H1 (cell line): ENCODE measurements around the gene ADAMTS15.

Experiments used
- CHD2 ChIP-seq: IDR thresholded peaks from 2 replicates; pipeline ENCODE4 v1.6.1; 2012; ENCODE audit warnings: low read length, improper control_type of control experiment
- CTCF ChIP-seq, 3 experiments: IDR thresholded peaks; 1 replicate in 2 of 3; 2 replicates in 1 of 3; pipeline versions ENCODE4 v1.5.1 to v1.6.1; 2011; ENCODE audit warnings: low read length in 3 of 3, mild to moderate bottlenecking in 3 of 3, inconsistent platforms in 2 of 3, low read depth in 1 of 3, moderate library complexity in 1 of 3; ENCODE audit not compliant: insufficient read depth in 1 of 3; ENCODE audit errors: control extremely low read depth in 1 of 3
- EP300 ChIP-seq, 2 experiments: IDR thresholded peaks; 1 replicate in 1 of 2; 2 replicates in 1 of 2; pipeline ENCODE4 v1.6.1; 2011 to 2012; ENCODE audit warnings: low read depth in 2 of 2, low read length in 2 of 2, mild to moderate bottlenecking in 2 of 2, borderline replicate concordance in 1 of 2, inconsistent platforms in 1 of 2, moderate library complexity in 1 of 2
- NANOG ChIP-seq: IDR thresholded peaks from 2 replicates; pipeline ENCODE4 v1.6.1; 2011; ENCODE audit warnings: low read length, low read depth, mild to moderate bottlenecking, inconsistent platforms; ENCODE audit not compliant: insufficient read depth, poor library complexity, severe bottlenecking
- RAD21 ChIP-seq, 2 experiments: IDR thresholded peaks in 1 of 2; conservative IDR thresholded peaks in 1 of 2; 2 replicates each; pipeline ENCODE4 v1.6.1; 2011; ENCODE audit warnings: low read depth in 2 of 2, low read length in 2 of 2, improper control_type of control experiment in 1 of 2, inconsistent platforms in 1 of 2, mild to moderate bottlenecking in 1 of 2, moderate library complexity in 1 of 2
- RXRA ChIP-seq: IDR thresholded peaks from 2 replicates; pipeline ENCODE4 v1.6.1; 2011; ENCODE audit warnings: low read depth, mild to moderate bottlenecking, low read length, moderate library complexity; ENCODE audit not compliant: insufficient read depth
- SIN3A ChIP-seq, 2 experiments: IDR thresholded peaks in 1 of 2; conservative IDR thresholded peaks in 1 of 2; 2 replicates each; pipeline ENCODE4 v1.6.1; 2011 to 2012; ENCODE audit warnings: low read length in 2 of 2, improper control_type of control experiment in 1 of 2, low read depth in 1 of 2, mild to moderate bottlenecking in 1 of 2

DNA sequence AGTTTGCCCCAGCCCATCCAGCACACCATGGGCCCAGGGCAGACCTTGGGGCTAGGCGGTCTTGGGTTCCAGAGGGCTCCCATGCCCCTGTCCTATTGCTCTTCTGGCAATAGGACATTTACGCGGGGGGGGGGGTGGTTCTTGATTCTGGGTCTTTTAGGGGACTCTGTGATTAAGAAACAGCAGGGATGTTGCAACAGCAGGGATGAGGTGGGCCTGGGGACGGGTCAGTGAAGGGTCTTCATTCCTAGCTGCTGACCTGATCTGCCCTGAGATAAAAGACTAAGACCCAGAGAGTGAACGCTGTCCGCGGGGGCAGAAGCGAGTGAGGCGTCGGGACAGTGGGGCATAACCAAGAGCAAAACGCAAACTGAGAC lies 418 bp upstream of the ADAMTS15 start:
- TF ChIP-seq EP300 (IDR thresholded peaks at IDR 0.05; ENCODE audit: borderline replicate concordance in 1 of 2, low read depth in 2 of 2, low read length in 2 of 2) (no peak), SIN3A (conservative IDR thresholded peaks at IDR 0.05 in 1 of 2, IDR thresholded peaks at IDR 0.05 in 1 of 2; ENCODE audit: low read depth in 1 of 2, low read length in 2 of 2) (no peak), RXRA (no peak), CHD2 (no peak), RAD21 (IDR thresholded peaks at IDR 0.05 in 1 of 2, conservative IDR thresholded peaks at IDR 0.05 in 1 of 2; ENCODE audit: low read depth in 2 of 2, low read length in 2 of 2) (no peak), NANOG (no peak), CTCF (IDR thresholded peaks at IDR 0.05; ENCODE audit: control extremely low read depth in 1 of 3, insufficient read depth in 1 of 3, low read depth in 1 of 3, low read length in 3 of 3) (no peak)
